AG09309 (cell line): ENCODE data around the gene SOBP.
A peak's percentile ranks its signal among the peaks of the same experiment; 100 is the strongest.

Experiments used
- DNase-seq: peaks from one replicate; pipeline ENCODE4 v3.0.0-alpha.2; 2010; ENCODE audit warnings: low read depth
- H3K4me3 ChIP-seq: 2 replicates; pipeline ENCODE4 v1.5.1; 2011; ENCODE audit warnings: mild to moderate bottlenecking, low read depth, low read length, moderate library complexity; ENCODE audit not compliant: control insufficient read depth
- TF ChIP-seq, protein P1 (sequence below): IDR thresholded peaks from 2 replicates; pipeline ENCODE4 v1.5.1; 2011; ENCODE audit warnings: mild to moderate bottlenecking, low read depth, low read length, inconsistent platforms; ENCODE audit not compliant: insufficient read depth, control insufficient read depth; ENCODE audit errors: missing control alignments

The SOBP gene

GRCh38 chr6:107542192-107542668, 52.3 kb downstream of the SOBP start:
- H3K4me3 ChIP-seq = no peak overlapping the region
- DNase-seq = no peak
- TF ChIP-seq, protein P1, sequence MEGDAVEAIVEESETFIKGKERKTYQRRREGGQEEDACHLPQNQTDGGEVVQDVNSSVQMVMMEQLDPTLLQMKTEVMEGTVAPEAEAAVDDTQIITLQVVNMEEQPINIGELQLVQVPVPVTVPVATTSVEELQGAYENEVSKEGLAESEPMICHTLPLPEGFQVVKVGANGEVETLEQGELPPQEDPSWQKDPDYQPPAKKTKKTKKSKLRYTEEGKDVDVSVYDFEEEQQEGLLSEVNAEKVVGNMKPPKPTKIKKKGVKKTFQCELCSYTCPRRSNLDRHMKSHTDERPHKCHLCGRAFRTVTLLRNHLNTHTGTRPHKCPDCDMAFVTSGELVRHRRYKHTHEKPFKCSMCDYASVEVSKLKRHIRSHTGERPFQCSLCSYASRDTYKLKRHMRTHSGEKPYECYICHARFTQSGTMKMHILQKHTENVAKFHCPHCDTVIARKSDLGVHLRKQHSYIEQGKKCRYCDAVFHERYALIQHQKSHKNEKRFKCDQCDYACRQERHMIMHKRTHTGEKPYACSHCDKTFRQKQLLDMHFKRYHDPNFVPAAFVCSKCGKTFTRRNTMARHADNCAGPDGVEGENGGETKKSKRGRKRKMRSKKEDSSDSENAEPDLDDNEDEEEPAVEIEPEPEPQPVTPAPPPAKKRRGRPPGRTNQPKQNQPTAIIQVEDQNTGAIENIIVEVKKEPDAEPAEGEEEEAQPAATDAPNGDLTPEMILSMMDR = no peak

DNA sequence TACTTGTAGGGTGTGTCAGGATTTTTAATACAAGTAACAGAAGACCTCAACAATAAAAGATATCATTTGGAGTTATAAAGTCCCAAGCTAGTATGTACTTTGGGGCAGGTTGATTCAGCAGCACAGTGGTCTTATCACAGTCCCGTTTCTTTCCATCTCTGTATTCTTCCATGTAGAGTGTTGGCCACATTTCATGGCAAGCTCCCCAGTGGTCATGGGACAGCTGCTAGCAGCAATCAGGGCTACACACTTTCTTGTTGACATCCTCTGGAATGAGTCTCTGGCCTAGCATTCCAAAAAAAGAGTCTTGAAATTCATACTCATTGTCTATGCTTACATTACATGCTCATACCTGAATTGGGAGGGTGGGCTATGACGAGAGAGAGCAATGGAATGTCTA, 53.2 kb downstream of the SOBP start:
- DNase-seq = no peak
- no peak overlapping the region for H3K4me3 ChIP-seq
- TF ChIP-seq, protein P1 = no peak

DNA sequence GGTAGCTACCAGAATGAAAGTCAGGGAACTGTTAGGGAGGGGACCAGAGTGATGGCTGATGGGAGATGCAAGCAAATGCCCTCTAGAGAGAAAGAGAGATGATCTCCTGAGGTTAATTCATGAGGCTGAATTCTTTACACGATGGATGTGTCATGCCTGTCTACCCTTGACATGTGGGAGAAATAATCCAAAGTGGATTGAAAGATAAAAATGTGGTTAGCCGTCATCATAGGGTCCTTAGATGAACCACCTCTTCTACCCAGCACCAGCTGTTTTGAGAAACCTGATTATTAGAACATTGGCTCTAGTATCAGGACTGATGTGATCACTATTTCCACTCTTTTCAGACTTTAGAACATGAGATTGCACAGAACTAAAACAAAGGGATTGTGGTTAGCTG, 53.6 kb downstream of the SOBP start:
- no peak overlapping the region for H3K4me3 ChIP-seq
- TF ChIP-seq, protein P1 = no peak
- no peak for DNase-seq

GRCh38 chr6:107545763-107546162, 55.8 kb downstream of the SOBP start:
- TF ChIP-seq, protein P1 = no peak
- no peak overlapping the region for H3K4me3 ChIP-seq
- peak; percentile 43 for DNase-seq

DNA sequence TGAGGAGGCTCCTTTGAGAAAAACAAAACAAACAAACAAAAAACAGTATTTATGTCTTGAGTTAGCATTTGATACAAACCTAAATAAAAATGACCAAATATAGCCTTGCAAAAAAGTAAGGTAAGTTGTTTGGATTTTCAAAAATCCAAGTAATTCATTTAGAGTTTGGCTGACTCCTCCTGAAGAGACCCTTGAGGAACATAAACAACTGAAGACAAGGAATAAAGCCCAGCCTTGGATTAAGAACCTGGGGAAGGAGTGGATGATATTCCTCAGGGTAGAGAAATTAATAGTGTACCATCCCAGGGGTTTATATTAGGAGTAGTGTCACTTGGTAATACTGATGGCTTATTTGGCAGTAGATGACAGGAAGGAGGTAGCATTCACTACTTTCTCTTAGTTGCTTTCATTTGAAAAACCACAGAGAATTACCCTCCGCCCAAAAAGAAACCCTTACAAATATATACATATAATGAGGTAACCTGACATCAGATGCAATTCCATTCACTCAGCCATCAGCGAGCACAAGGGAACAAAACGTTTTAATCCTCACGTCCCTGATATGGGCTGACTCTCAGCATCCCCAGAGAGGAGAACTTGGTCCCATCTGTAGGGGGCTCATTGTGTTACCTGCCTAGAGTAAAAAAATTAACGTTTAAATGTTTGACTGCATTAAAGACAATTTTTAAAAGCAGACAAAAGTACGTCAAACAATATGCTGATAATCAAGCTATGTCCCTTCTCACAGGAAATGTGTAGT, 57.0 kb downstream of the SOBP start:
- TF ChIP-seq, protein P1 = no peak
- no peak for DNase-seq
- no peak overlapping the region for H3K4me3 ChIP-seq

- TF ChIP-seq, protein P1 = no peak
- DNase-seq = no peak
- no peak overlapping the region for H3K4me3 ChIP-seq
Observed at GRCh38 chr6:107547451-107547840, 57.5 kb downstream of the SOBP start.
